HL-60 (cell line): ENCODE results near the gene MDFIC2.

Experiments used
- DNase-seq, 2 experiments: peaks; one replicate each; pipeline ENCODE4 v3.0.0-alpha.2; 2010 to 2020; ENCODE audit warnings: low read depth in 1 of 2, low spot score in 1 of 2
- H3K27ac ChIP-seq: fragments of 250-450 bp; sonication (Bioruptor Pico); replicated peaks from 2 replicates; pipeline ENCODE4 v1.5.1; 2020; ENCODE audit warnings: mild to moderate bottlenecking, moderate library complexity
- H3K27me3 ChIP-seq: fragments of 250-450 bp; sonication (Bioruptor Pico); 2 replicates; pipeline ENCODE4 v1.5.1; 2021; ENCODE audit warnings: mild to moderate bottlenecking, moderate library complexity; ENCODE audit not compliant: insufficient read depth, poor library complexity, severe bottlenecking
- H3K4me3 ChIP-seq: replicated peaks from 2 replicates; pipeline ENCODE4 v1.5.1; 2011; ENCODE audit warnings: mild to moderate bottlenecking, control low read depth, low read length; ENCODE audit not compliant: insufficient read depth
- GABPA ChIP-seq: IDR thresholded peaks from 2 replicates; pipeline ENCODE4 v1.6.1; 2012; ENCODE audit warnings: low read depth
- POLR2AphosphoS5 ChIP-seq: IDR thresholded peaks from 2 replicates; pipeline ENCODE4 v1.6.1; 2012; ENCODE audit warnings: low read depth
- SPI1 ChIP-seq: IDR thresholded peaks from 2 replicates; pipeline ENCODE4 v1.6.1; 2012; ENCODE audit warnings: low read depth, mild to moderate bottlenecking, borderline replicate concordance
- TF ChIP-seq, protein P1 (sequence below): IDR thresholded peaks from one replicate; pipeline ENCODE4 v1.5.1; 2011; ENCODE audit warnings: low read length, control low read depth, inconsistent platforms; ENCODE audit not compliant: insufficient read depth
- TF ChIP-seq, protein P2 (sequence below): IDR thresholded peaks from 2 replicates; pipeline ENCODE4 v1.6.1; 2012; ENCODE audit warnings: low read depth; ENCODE audit not compliant: insufficient replicate concordance

Gene MDFIC2

DNA sequence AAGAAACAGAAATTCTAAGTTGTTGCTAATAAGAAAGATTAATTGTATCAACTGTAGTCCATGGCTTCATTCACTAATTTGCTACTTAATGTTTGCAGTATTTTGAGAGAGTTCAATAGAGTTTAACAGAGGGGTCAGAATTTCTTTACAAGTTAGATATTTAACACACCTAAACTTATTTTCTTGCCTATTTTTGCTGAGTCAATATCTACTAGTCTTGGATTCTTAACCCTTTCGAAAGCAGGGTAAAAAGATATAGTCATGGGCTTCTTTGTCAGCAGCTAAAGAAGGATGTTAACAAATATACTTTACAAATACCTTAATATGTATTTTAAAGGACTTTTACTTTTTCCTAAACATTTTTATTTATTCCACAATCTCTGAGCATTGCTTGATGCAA, 155.6 kb downstream of the MDFIC2 start:
- DNase-seq = no peak
- no peaks in the 10 kb centered on the region for H3K27me3 ChIP-seq
- no peak overlapping the region for H3K27ac ChIP-seq
- no peak overlapping the region for H3K4me3 ChIP-seq
- TF ChIP-seq, protein P1, sequence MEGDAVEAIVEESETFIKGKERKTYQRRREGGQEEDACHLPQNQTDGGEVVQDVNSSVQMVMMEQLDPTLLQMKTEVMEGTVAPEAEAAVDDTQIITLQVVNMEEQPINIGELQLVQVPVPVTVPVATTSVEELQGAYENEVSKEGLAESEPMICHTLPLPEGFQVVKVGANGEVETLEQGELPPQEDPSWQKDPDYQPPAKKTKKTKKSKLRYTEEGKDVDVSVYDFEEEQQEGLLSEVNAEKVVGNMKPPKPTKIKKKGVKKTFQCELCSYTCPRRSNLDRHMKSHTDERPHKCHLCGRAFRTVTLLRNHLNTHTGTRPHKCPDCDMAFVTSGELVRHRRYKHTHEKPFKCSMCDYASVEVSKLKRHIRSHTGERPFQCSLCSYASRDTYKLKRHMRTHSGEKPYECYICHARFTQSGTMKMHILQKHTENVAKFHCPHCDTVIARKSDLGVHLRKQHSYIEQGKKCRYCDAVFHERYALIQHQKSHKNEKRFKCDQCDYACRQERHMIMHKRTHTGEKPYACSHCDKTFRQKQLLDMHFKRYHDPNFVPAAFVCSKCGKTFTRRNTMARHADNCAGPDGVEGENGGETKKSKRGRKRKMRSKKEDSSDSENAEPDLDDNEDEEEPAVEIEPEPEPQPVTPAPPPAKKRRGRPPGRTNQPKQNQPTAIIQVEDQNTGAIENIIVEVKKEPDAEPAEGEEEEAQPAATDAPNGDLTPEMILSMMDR = no peak
- TF ChIP-seq, protein P2, sequence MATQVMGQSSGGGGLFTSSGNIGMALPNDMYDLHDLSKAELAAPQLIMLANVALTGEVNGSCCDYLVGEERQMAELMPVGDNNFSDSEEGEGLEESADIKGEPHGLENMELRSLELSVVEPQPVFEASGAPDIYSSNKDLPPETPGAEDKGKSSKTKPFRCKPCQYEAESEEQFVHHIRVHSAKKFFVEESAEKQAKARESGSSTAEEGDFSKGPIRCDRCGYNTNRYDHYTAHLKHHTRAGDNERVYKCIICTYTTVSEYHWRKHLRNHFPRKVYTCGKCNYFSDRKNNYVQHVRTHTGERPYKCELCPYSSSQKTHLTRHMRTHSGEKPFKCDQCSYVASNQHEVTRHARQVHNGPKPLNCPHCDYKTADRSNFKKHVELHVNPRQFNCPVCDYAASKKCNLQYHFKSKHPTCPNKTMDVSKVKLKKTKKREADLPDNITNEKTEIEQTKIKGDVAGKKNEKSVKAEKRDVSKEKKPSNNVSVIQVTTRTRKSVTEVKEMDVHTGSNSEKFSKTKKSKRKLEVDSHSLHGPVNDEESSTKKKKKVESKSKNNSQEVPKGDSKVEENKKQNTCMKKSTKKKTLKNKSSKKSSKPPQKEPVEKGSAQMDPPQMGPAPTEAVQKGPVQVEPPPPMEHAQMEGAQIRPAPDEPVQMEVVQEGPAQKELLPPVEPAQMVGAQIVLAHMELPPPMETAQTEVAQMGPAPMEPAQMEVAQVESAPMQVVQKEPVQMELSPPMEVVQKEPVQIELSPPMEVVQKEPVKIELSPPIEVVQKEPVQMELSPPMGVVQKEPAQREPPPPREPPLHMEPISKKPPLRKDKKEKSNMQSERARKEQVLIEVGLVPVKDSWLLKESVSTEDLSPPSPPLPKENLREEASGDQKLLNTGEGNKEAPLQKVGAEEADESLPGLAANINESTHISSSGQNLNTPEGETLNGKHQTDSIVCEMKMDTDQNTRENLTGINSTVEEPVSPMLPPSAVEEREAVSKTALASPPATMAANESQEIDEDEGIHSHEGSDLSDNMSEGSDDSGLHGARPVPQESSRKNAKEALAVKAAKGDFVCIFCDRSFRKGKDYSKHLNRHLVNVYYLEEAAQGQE = no peak
- no peak for TF ChIP-seq GABPA

DNA sequence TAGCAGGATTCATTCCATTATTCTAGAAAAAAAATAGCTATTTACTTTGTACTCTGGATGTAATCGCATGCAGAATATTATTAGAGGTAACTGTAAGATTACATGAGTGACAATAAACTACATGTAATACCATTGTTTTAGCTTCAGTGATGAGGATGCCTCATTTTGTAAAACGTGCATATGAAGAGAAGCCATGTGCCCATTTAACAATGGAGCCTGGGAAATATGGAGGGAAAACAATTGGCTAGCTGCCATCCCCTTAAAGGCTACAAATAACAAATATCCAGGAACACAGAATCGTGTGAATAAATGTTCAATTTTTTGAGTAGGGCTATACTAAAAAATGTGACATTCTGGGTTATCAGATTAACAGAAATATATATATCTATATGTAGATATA, 161.8 kb downstream of the MDFIC2 start:
- Histone ChIP-seq H3K4me3 (no peak overlapping the region), H3K27ac (no peak overlapping the region), H3K27me3 (no peaks in the 10 kb centered on the region)
- TF ChIP-seq, protein P2 = no peak
- no peak for TF ChIP-seq GABPA
- no peak for TF ChIP-seq POLR2AphosphoS5
- TF ChIP-seq, protein P1 = no peak
- no peak for TF ChIP-seq SPI1
- no peak for DNase-seq

DNA sequence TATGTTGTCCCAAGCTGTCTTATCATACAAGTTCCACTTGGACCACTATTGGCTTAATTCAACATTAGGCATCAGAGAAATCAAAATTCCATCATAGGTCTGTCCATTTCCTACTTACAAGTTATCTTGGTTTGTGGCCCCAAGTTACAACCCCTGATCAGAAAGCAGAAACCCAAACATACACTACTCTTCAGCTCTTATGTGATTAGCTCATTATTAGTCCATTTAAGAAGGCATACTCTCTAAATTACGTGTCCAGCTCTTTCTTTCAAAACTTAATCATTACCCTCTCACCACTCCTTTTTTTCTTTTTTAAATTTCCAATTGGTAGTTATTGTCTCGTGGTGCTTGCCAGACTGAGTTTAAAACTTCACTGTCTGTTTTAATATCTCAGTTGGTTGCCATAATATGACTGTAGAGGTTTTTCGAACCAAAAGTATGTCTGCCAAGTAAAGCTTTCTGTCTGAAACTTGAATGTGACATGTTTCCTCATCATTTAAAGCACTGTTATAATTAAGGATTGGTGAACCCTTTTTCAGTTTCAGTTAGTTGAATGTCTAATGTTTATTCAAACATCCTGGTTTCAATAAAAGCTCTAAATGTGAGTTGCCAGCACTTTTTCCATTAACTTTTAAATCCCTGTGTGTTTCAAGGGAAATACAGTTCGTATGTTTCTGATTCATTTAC, 162.6 kb downstream of the MDFIC2 start:
- TF ChIP-seq, protein P1 = no peak
- no peak for TF ChIP-seq POLR2AphosphoS5
- TF ChIP-seq, protein P2 = no peak
- TF ChIP-seq GABPA = no peak
- no peak for TF ChIP-seq SPI1
- no peak for DNase-seq
- Histone ChIP-seq H3K27me3 (no peaks in the 10 kb centered on the region), H3K27ac (no peak overlapping the region), H3K4me3 (no peak overlapping the region)
